Heart left ventricle (tissue), 13 donors: ENCODE measurements around the gene PLCB4.

ENCODE experiments used
- CTCF ChIP-seq, 12 donors: fragments of 200-600 bp; sonication (generic) in 4 of 12; IDR thresholded peaks; one replicate each; pipeline versions ENCODE4 v1.5.0 to v1.8.0; 2018 to 2022; ENCODE audit warnings: antibody characterized with exemption in 12 of 12, mild to moderate bottlenecking in 5 of 12
- POLR2A ChIP-seq, 2 donors: fragments of 450-650 bp; IDR thresholded peaks; one replicate each; pipeline ENCODE4 v1.6.1; 2017; ENCODE audit warnings: antibody characterized with exemption in 2 of 2, mild to moderate bottlenecking in 2 of 2, moderate library complexity in 2 of 2
- donor health status: ischemic (EF 13 %, LVEDD 7.1; RV severe dilation, severe dysfunction).
- donor health status: DM: no; HTN: yes; CAD: no.
- donor health status: DM: no; HTN: no; CAD: no.
- donor health status: ischemic (EF 25% LVEDD 6.9; RV normal size, moderate dysfunction).
- donor health status: ischemic (EF 25% LVEDD 5.7; RV mildly dilated, moderate dysfunction).
- donor health status: ischemic (EF 35%, LVEDD 5.7; RV mildly dilated, moderate dysfunction).
- donor health status: nonischemic (EF 11% LVEDD 7.7; RV severe dilation, severe dysfunction).
- donor health status: DM: yes; HTN: yes; CAD: no.
- donor health status: PGD.
- donor health status: ischemic (EF 29% LVEDD 5.4; RV normal size, mild dysfunction).
- donor health status: nonischemic (EF 23%, LVEDD 6.1; RV moderate dilation, normal function).

- TF ChIP-seq CTCF (IDR thresholded peaks at IDR 0.05): no peak
- TF ChIP-seq POLR2A (IDR thresholded peaks at IDR 0.05): no peak
Measured at GRCh38 chr20:9300534-9300933, 231.6 kb downstream of the PLCB4 start.
